Measurements from ENCODE around the gene NPHP4. TPM values are rescaled to one million over a fixed set of nuclear protein-coding genes. Genes with fewer than 3 reads are reported as not detected.

NPHP4 gene
- polyA plus RNA-seq, 1 donor (not counting 4 experiments of a cell fraction or from before 2014, with no cell fraction given) = 3.7 TPM

DNA sequence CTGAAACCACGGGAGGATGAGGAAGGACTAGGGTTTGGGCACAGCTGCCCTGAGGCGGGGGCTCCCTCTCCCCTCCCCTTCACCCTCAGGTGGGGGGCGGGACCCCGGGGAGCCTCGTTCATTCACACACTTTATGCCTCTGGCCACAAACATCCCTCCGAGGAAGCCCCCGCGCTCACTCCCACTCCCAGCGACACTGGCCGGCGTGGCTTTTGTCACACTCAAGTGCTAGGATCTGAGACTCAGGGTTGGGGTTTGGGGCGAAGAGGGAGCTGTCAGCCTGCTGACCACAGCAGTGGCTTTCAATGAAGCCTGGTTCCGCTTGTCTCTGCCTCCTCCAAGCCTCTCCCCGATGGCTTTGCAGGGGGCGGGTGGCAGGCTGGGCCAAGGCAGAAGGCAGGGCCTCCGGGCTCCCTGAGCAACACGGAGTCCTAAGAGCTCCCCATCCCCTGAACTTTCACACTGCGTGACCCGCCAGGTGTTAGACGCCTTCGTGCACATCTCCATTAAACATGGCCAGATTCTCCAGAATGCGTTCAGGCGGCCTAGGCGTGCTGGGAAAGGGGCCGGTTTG lies 178.1 kb downstream of the NPHP4 start:
- Histone ChIP-seq H3K4me2 (ENCODE audit: control insufficient read depth, extremely low read depth, insufficient read depth, low read depth, low read length) (no peak overlapping the region), H3K36me3 (ENCODE audit: control insufficient read depth in 2 of 2, extremely low read depth in 1 of 2, insufficient read depth in 2 of 2, low read length in 2 of 2) (no peaks in the 10 kb centered on the region), H3K79me2 (ENCODE audit: control insufficient read depth, insufficient read depth, low read length) (no peaks in the 10 kb centered on the region), H3K9ac (ENCODE audit: control insufficient read depth, extremely low read depth, insufficient read depth, low read length) (no peak overlapping the region), H2AFZ (ENCODE audit: control insufficient read depth, low read length) (no peak overlapping the region), H3K9me1 (ENCODE audit: control insufficient read depth, extremely low read depth, insufficient read depth, low read length) (no peaks in the 10 kb centered on the region), H3K27me3 (ENCODE audit: control insufficient read depth, extremely low read depth, insufficient read depth, low read length) (no peaks in the 10 kb centered on the region), H3K9me3 (ENCODE audit: control insufficient read depth, low read depth, low read length) (peaks cover 8% of the 10 kb centered on the region), H3K27ac (ENCODE audit: control insufficient read depth, insufficient read depth, low read length) (no peak overlapping the region), H3K4me1 (ENCODE audit: control insufficient read depth, extremely low read depth, insufficient read depth, low read length) (no peaks in the 10 kb centered on the region), H3K4me3 (ENCODE audit: control insufficient read depth in 2 of 3, extremely low read depth in 1 of 3, insufficient read depth in 2 of 3, low read depth in 1 of 3, low read length in 3 of 3) (no peak overlapping the region), H4K20me1 (ENCODE audit: control insufficient read depth, extremely low read depth, insufficient read depth, low read length) (no peaks in the 10 kb centered on the region)
- TF ChIP-seq, protein P1, sequence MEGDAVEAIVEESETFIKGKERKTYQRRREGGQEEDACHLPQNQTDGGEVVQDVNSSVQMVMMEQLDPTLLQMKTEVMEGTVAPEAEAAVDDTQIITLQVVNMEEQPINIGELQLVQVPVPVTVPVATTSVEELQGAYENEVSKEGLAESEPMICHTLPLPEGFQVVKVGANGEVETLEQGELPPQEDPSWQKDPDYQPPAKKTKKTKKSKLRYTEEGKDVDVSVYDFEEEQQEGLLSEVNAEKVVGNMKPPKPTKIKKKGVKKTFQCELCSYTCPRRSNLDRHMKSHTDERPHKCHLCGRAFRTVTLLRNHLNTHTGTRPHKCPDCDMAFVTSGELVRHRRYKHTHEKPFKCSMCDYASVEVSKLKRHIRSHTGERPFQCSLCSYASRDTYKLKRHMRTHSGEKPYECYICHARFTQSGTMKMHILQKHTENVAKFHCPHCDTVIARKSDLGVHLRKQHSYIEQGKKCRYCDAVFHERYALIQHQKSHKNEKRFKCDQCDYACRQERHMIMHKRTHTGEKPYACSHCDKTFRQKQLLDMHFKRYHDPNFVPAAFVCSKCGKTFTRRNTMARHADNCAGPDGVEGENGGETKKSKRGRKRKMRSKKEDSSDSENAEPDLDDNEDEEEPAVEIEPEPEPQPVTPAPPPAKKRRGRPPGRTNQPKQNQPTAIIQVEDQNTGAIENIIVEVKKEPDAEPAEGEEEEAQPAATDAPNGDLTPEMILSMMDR (optimal IDR thresholded peaks at IDR 0.05 in 1 of 3, IDR thresholded peaks at IDR 0.05 in 1 of 3, conservative IDR thresholded peaks at IDR 0.05 in 1 of 3; ENCODE audit: extremely low read depth in 1 of 3, insufficient read depth in 2 of 3, low read length in 3 of 3) = no peak
- TF ChIP-seq EZH2 (IDR thresholded peaks at IDR 0.05; ENCODE audit: low read length) = no peak
- FAIRE-seq (no peak), DNase-seq (ENCODE audit: low read depth, low spot score) (no peak)
- dilution Hi-C loops (cut with MboI; ENCODE audit: extremely low pct_ligation_motif_present, low sequenced_read_pairs) = no loop called here

DNA sequence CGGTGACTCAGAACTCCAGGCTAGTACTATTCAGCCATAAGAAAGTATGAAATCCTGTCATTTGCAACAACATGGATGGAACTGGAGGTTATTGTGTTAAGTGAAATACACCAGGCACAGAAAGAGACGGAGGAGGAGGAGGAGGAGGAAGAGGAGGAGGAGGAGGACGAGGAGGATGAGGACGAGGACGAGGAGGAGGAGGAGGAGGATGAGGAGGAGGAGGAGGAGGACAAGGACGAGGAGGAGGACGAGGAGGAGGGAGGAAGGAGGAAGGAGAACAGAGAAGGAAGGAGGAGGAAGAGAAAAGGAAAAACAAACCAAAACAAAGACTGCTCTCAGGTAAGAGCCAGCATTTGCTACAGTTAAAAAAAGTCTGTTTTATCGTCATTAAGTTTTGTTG lies 178.7 kb downstream of the NPHP4 start:
- dilution Hi-C loops (cut with MboI; ENCODE audit: extremely low pct_ligation_motif_present, low sequenced_read_pairs) = no loop called here
- H3K4me3 ChIP-seq (ENCODE audit: control insufficient read depth in 2 of 3, extremely low read depth in 1 of 3, insufficient read depth in 2 of 3, low read depth in 1 of 3, low read length in 3 of 3) = no peak overlapping the region
- no peaks in the 10 kb centered on the region for H3K9me1 ChIP-seq (ENCODE audit: control insufficient read depth, extremely low read depth, insufficient read depth, low read length)
- TF ChIP-seq EZH2 (IDR thresholded peaks at IDR 0.05; ENCODE audit: low read length) = no peak
- TF ChIP-seq, protein P1 (optimal IDR thresholded peaks at IDR 0.05 in 1 of 3, IDR thresholded peaks at IDR 0.05 in 1 of 3, conservative IDR thresholded peaks at IDR 0.05 in 1 of 3; ENCODE audit: extremely low read depth in 1 of 3, insufficient read depth in 2 of 3, low read length in 3 of 3) = no peak
- H3K9me3 ChIP-seq (ENCODE audit: control insufficient read depth, low read depth, low read length) = peaks cover 11% of the 10 kb centered on the region
- H3K9ac ChIP-seq (ENCODE audit: control insufficient read depth, extremely low read depth, insufficient read depth, low read length) = no peak overlapping the region
- no peak overlapping the region for H3K27ac ChIP-seq (ENCODE audit: control insufficient read depth, insufficient read depth, low read length)
- DNase-seq (ENCODE audit: low read depth, low spot score) (no peak), FAIRE-seq (no peak)
- no peaks in the 10 kb centered on the region for H3K4me1 ChIP-seq (ENCODE audit: control insufficient read depth, extremely low read depth, insufficient read depth, low read length)
- H3K4me2 ChIP-seq (ENCODE audit: control insufficient read depth, extremely low read depth, insufficient read depth, low read depth, low read length) = no peak overlapping the region
- H3K79me2 ChIP-seq (ENCODE audit: control insufficient read depth, insufficient read depth, low read length) = no peaks in the 10 kb centered on the region
- no peak overlapping the region for H2AFZ ChIP-seq (ENCODE audit: control insufficient read depth, low read length)
- no peaks in the 10 kb centered on the region for H4K20me1 ChIP-seq (ENCODE audit: control insufficient read depth, extremely low read depth, insufficient read depth, low read length)
- H3K27me3 ChIP-seq (ENCODE audit: control insufficient read depth, extremely low read depth, insufficient read depth, low read length) = no peaks in the 10 kb centered on the region
- no peaks in the 10 kb centered on the region for H3K36me3 ChIP-seq (ENCODE audit: control insufficient read depth in 2 of 2, extremely low read depth in 1 of 2, insufficient read depth in 2 of 2, low read length in 2 of 2)

Small RNA genes within 50 kb of the gene (small RNA-seq; reads per million reads assigned to genes)
- 0 reads per million in 3 experiments for gene MIR4689 (ENCODE audit: insufficient read length in 3 of 3, low read depth in 3 of 3, low replicate concordance in 1 of 3)

Other genes starting within 250 kb of the NPHP4 start
- 1.3 to 2.5 TPM (median 1.8 TPM) in 3 replicates for gene KCNAB2, start 53.5 kb upstream of the NPHP4 start, polyA plus RNA-seq
- gene CHD5, start 187.9 kb upstream of the NPHP4 start, polyA plus RNA-seq = 0.03 to 0.07 TPM (median 0.05 TPM) in 3 replicates
- gene RPL22, start 207.2 kb upstream of the NPHP4 start, polyA plus RNA-seq = 209 to 421 TPM (median 239 TPM) in 3 replicates
- 6.1 to 11.0 TPM (median 8.5 TPM) in 3 replicates for gene RNF207, start 213.7 kb upstream of the NPHP4 start, polyA plus RNA-seq
- 50.3 to 72.5 TPM (median 59.9 TPM) in 3 replicates for gene ICMT, start 243.5 kb upstream of the NPHP4 start, polyA plus RNA-seq